IMR-90 (cell line): ENCODE results near the gene TRIM4. TPM values are rescaled to one million over a fixed set of nuclear protein-coding genes. Genes with fewer than 3 reads are reported as not detected.

Experiments
- ATAC-seq: fragments of 200-7000 bp; cut with Tn5 transposase; 2 replicates; pipeline ENCODE4 v1.9.1; 2020; ENCODE audit warnings: low read depth, mild to moderate bottlenecking, moderate library complexity
- BruUV-seq: library from RNA; stranded (reverse); fragments of 400-500 nt; replicated peaks from 2 replicates; lab custom pipeline; 2021; lab: Mats Ljungman, UMichigan
- CTCF ChIA-PET: fragments of 300-600 bp; formaldehyde crosslinking; extraction: SDS; loops from one replicate; lab custom pipeline; 2021; ENCODE audit warnings: antibody characterized with exemption; lab: Yijun Ruan, JAX
- POLR2A ChIA-PET: fragments of 300-600 bp; sonication (Branson Sonifier 250); formaldehyde crosslinking; loops from one replicate; lab custom pipeline; 2022; ENCODE audit warnings: antibody characterized with exemption; ENCODE audit not compliant: unreplicated experiment; lab: Charles Lee
- DNase-seq: peaks from one replicate; pipeline ENCODE4 v3.0.0; 2013
- H2AFZ ChIP-seq: replicated peaks from 2 replicates; pipeline ENCODE3; 2013; ENCODE audit warnings: low read length, mild to moderate bottlenecking; ENCODE audit not compliant: poor library complexity
- H2AK5ac ChIP-seq: 2 replicates; pipeline ENCODE4 v1.6.1; 2013; ENCODE audit warnings: low read depth, low read length, inconsistent platforms
- H2AK9ac ChIP-seq: replicated peaks from 2 replicates; pipeline ENCODE3; 2013; ENCODE audit warnings: mild to moderate bottlenecking, low read depth, low read length, moderate library complexity; ENCODE audit not compliant: poor library complexity
- H2BK120ac ChIP-seq: 2 replicates; pipeline ENCODE4 v1.6.1; 2013; ENCODE audit warnings: low read depth, low read length, inconsistent platforms
- H2BK15ac ChIP-seq: 3 replicates; pipeline ENCODE4 v1.6.1; 2013; ENCODE audit warnings: low read depth, low read length, inconsistent platforms
- H2BK20ac ChIP-seq: 2 replicates; pipeline ENCODE4 v1.6.1; 2013; ENCODE audit warnings: low read depth, mild to moderate bottlenecking, inconsistent platforms, low read length, moderate library complexity
- H2BK5ac ChIP-seq: 2 replicates; pipeline ENCODE4 v1.6.1; 2013; ENCODE audit warnings: mild to moderate bottlenecking, low read depth, low read length, inconsistent platforms; ENCODE audit not compliant: poor library complexity, severe bottlenecking
- H3K14ac ChIP-seq: replicated peaks from 2 replicates; pipeline ENCODE4 v1.6.1; 2013; ENCODE audit warnings: low read depth, low read length, inconsistent platforms
- H3K18ac ChIP-seq: 2 replicates; pipeline ENCODE4 v1.6.1; 2013; ENCODE audit warnings: low read depth, low read length, control low read depth
- H3K23ac ChIP-seq: 2 replicates; pipeline ENCODE4 v1.6.1; 2013; ENCODE audit warnings: low read depth, low read length, inconsistent platforms
- H3K27ac ChIP-seq: 2 replicates; pipeline ENCODE4 v1.5.1; 2013; ENCODE audit warnings: mild to moderate bottlenecking, control low read depth, low read length; ENCODE audit not compliant: insufficient read depth
- H3K27me3 ChIP-seq: 2 replicates; pipeline ENCODE4 v1.6.1; 2013; ENCODE audit warnings: low read length; ENCODE audit not compliant: control insufficient read depth, insufficient read depth
- H3K36me3 ChIP-seq: 2 replicates; pipeline ENCODE4 v1.6.1; 2013; ENCODE audit warnings: low read length, mixed read lengths; ENCODE audit not compliant: control insufficient read depth, insufficient read depth
- H3K4ac ChIP-seq: 2 replicates; pipeline ENCODE4 v1.6.1; 2013; ENCODE audit warnings: low read depth, low read length, inconsistent platforms
- H3K4me1 ChIP-seq: 2 replicates; pipeline ENCODE4 v1.6.1; 2013; ENCODE audit warnings: low read length, mixed read lengths; ENCODE audit not compliant: control insufficient read depth, insufficient read depth
- H3K4me2 ChIP-seq: 2 replicates; pipeline ENCODE4 v1.6.1; 2013; ENCODE audit warnings: low read depth, mild to moderate bottlenecking, control low read depth, low read length, moderate library complexity
- H3K4me3 ChIP-seq: 2 replicates; pipeline ENCODE4 v1.5.1; 2013; ENCODE audit warnings: low read depth, mild to moderate bottlenecking, control low read depth, low read length, moderate library complexity; ENCODE audit not compliant: insufficient read depth
- H3K56ac ChIP-seq: 2 replicates; pipeline ENCODE4 v1.6.1; 2013; ENCODE audit warnings: low read length, inconsistent platforms; ENCODE audit not compliant: insufficient read depth; ENCODE audit errors: extremely low read depth
- H3K79me1 ChIP-seq, 2 experiments: 2 replicates each; pipeline ENCODE4 v1.6.1; 2013; ENCODE audit warnings: low read length in 2 of 2, inconsistent platforms in 1 of 2, low read depth in 1 of 2
- H3K9ac ChIP-seq: 2 replicates; pipeline ENCODE4 v1.6.1; 2013; ENCODE audit warnings: low read depth, low read length, control low read depth
- H3K9me1 ChIP-seq: 2 replicates; pipeline ENCODE4 v1.6.1; 2013; ENCODE audit warnings: low read length, inconsistent platforms; ENCODE audit not compliant: insufficient read depth
- H3K9me3 ChIP-seq: 2 replicates; pipeline ENCODE4 v1.6.1; 2013; ENCODE audit warnings: low read length; ENCODE audit not compliant: control insufficient read depth, insufficient read depth
- H4K20me1 ChIP-seq: 2 replicates; pipeline ENCODE4 v1.6.1; 2013; ENCODE audit warnings: low read length, inconsistent platforms; ENCODE audit not compliant: insufficient read depth
- H4K5ac ChIP-seq: 2 replicates; pipeline ENCODE4 v1.6.1; 2013; ENCODE audit warnings: mild to moderate bottlenecking, low read depth, low read length, control low read depth
- H4K8ac ChIP-seq, 2 experiments: 2 replicates each; pipeline ENCODE4 v1.6.1; 2013; ENCODE audit warnings: low read depth in 2 of 2, low read length in 2 of 2, control low read depth in 1 of 2, inconsistent platforms in 1 of 2
- H4K91ac ChIP-seq: 2 replicates; pipeline ENCODE4 v1.6.1; 2013; ENCODE audit warnings: low read depth, low read length, inconsistent platforms; ENCODE audit not compliant: insufficient read depth
- CEBPB ChIP-seq: IDR thresholded peaks from 2 replicates; pipeline ENCODE4 v1.6.1; 2012; ENCODE audit warnings: low read depth, low read length, improper control_type of control experiment
- CHD1 ChIP-seq: IDR thresholded peaks from 2 replicates; pipeline ENCODE4 v1.6.1; 2012; ENCODE audit warnings: low read depth, low read length, improper control_type of control experiment
- MAFK ChIP-seq: IDR thresholded peaks from 2 replicates; pipeline ENCODE4 v1.6.1; 2012; ENCODE audit warnings: low read depth, low read length, improper control_type of control experiment
- POLR2A ChIP-seq: IDR thresholded peaks from 2 replicates; pipeline ENCODE4 v1.6.1; 2012; ENCODE audit warnings: mild to moderate bottlenecking, low read depth, low read length
- WGBS, 2 experiments: methylation state at CpG; one replicate each; pipeline versions ENCODE4 v1.1.5 to v1.1.7; 2013; ENCODE audit warnings: missing lambda C conversion rate in 2 of 2; ENCODE audit not compliant: insufficient read length in 1 of 2; ENCODE audit errors: extremely low coverage in 2 of 2; 5-methylcytosine and 5-hydroxymethylcytosine counted together
- dilution Hi-C: fragments of 300-500 bp; cut with HindIII; formaldehyde crosslinking; loops from one replicate; pipeline ENCODE4 v1.14.3; 2018; ENCODE audit warnings: low sequenced_read_pairs; ENCODE audit not compliant: unreplicated experiment
- in situ Hi-C: fragments of 300-500 bp; cut with MboI; formaldehyde crosslinking; loops from 3 replicates; pipeline ENCODE4 v1.14.3; 2019; ENCODE audit warnings: low sequenced_read_pairs, inconsistent platforms, mixed read lengths
- intact Hi-C: fragments of 100-400 bp; cut with micrococcal nuclease; formaldehyde crosslinking; loops from 2 replicates; pipeline ENCODE4 v1.10.0; 2022
- polyA plus RNA-seq, 3 experiments: library from polyadenylated mRNA; depleted of rRNA; stranded (reverse); fragments of >200 nt; gene quantifications; 2 replicates each; pipeline ENCODE4 v1.2.3, GENCODE V29; 2012; ENCODE audit warnings: low replicate concordance in 1 of 3
- total RNA-seq: library from RNA; depleted of rRNA; stranded (reverse); fragments of >200 nt; gene quantifications from 2 replicates; pipeline ENCODE4 v1.2.3, GENCODE V29; 2012
- TF ChIP-seq, protein P1 (sequence below): fragments of 150-350 bp; IDR thresholded peaks from 2 replicates; pipeline ENCODE4 v1.6.1; 2017; ENCODE audit warnings: mild to moderate bottlenecking, antibody characterized with exemption, low read length, low read depth
- TF ChIP-seq, protein P2 (sequence below): conservative IDR thresholded peaks from 2 replicates; pipeline ENCODE4 v1.5.1; 2012; ENCODE audit warnings: mild to moderate bottlenecking, low read depth, low read length, improper control_type of control experiment

The TRIM4 gene
- total and polyA plus RNA-seq, 2 of the 4 experiments (the other 2 are of a cell fraction) = 10.6 to 13.4 TPM

DNA sequence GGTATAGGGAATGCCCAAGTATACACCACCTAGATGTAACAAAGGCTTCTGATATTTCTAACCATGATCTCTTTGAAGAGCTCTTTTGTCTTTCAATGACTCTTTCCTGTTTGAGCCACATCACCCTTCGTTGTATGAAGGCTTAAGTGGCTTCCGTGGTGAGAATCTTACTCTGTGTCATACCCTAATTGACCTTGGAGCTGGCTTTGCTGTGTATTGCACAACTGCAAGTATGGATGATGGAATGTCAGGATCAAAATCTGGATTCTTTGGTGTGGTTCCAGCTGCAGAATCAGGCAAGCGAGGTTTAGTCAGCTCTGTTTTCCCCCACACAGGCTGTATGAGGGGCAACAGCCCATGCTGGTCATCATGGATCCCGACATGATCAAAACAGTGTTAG, 75.5 kb downstream of the TRIM4 start:
- H3K18ac ChIP-seq = no peak overlapping the region
- no peak overlapping the region for H4K5ac ChIP-seq
- H3K4me2 ChIP-seq = no peak overlapping the region
- H2AK9ac ChIP-seq = no peak overlapping the region
- H4K8ac ChIP-seq = no peak overlapping the region
- no peak overlapping the region for H3K9ac ChIP-seq
- peaks cover 13% of the 10 kb centered on the region for H3K27me3 ChIP-seq
- H2BK20ac ChIP-seq = no peak overlapping the region
- intact Hi-C loops = no loop called here
- ATAC-seq (no peak), DNase-seq (no peak)
- ChIA-PET CTCF (no interaction called here), POLR2A (no interaction called here)
- no peaks in the 10 kb centered on the region for H3K9me3 ChIP-seq
- no peaks in the 10 kb centered on the region for H3K79me1 ChIP-seq
- TF ChIP-seq MAFK (no peak), CHD1 (no peak), CEBPB (peak; percentile 54), POLR2A (no peak)
- TF ChIP-seq, protein P1, sequence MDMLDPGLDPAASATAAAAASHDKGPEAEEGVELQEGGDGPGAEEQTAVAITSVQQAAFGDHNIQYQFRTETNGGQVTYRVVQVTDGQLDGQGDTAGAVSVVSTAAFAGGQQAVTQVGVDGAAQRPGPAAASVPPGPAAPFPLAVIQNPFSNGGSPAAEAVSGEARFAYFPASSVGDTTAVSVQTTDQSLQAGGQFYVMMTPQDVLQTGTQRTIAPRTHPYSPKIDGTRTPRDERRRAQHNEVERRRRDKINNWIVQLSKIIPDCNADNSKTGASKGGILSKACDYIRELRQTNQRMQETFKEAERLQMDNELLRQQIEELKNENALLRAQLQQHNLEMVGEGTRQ = no peak
- TF ChIP-seq, protein P2, sequence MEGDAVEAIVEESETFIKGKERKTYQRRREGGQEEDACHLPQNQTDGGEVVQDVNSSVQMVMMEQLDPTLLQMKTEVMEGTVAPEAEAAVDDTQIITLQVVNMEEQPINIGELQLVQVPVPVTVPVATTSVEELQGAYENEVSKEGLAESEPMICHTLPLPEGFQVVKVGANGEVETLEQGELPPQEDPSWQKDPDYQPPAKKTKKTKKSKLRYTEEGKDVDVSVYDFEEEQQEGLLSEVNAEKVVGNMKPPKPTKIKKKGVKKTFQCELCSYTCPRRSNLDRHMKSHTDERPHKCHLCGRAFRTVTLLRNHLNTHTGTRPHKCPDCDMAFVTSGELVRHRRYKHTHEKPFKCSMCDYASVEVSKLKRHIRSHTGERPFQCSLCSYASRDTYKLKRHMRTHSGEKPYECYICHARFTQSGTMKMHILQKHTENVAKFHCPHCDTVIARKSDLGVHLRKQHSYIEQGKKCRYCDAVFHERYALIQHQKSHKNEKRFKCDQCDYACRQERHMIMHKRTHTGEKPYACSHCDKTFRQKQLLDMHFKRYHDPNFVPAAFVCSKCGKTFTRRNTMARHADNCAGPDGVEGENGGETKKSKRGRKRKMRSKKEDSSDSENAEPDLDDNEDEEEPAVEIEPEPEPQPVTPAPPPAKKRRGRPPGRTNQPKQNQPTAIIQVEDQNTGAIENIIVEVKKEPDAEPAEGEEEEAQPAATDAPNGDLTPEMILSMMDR = no peak
- H3K9me1 ChIP-seq = no peaks in the 10 kb centered on the region
- no peak overlapping the region for H3K56ac ChIP-seq
- H2BK5ac ChIP-seq = no peak overlapping the region
- H2AK5ac ChIP-seq = no peak overlapping the region
- H3K36me3 ChIP-seq = no peaks in the 10 kb centered on the region
- H3K14ac ChIP-seq = no peak overlapping the region
- no CpG with 5 or more reads among the region's 4 CpGs for WGBS, 2 experiments
- no peak overlapping the region for H3K23ac ChIP-seq
- no peak overlapping the region for H3K27ac ChIP-seq
- dilution Hi-C loops = no loop called here
- H2AFZ ChIP-seq = no peak overlapping the region
- H3K4me1 ChIP-seq = no peaks in the 10 kb centered on the region
- no peak overlapping the region for H3K4me3 ChIP-seq
- no peak overlapping the region for H2BK15ac ChIP-seq
- no peak overlapping the region for H3K4ac ChIP-seq
- H4K91ac ChIP-seq = no peak overlapping the region
- no peaks in the 10 kb centered on the region for H4K20me1 ChIP-seq
- no TSS peak for BruUV-seq
- H2BK120ac ChIP-seq = no peak overlapping the region
- in situ Hi-C loops = no loop called here
